Testis (tissue), 2 donors: Measurements from ENCODE around the gene SBSN.

Experiments used
- CTCF ChIP-seq, 3 experiments: fragments of 450-650 bp in 2 of 3; fragments of 200-600 bp in 1 of 3; sonication (generic) in 1 of 3; IDR thresholded peaks; one replicate each; pipeline ENCODE4 v1.5.1; 2016 to 2019; ENCODE audit warnings: antibody characterized with exemption in 3 of 3, mild to moderate bottlenecking in 2 of 3, moderate library complexity in 1 of 3
- POLR2A ChIP-seq: fragments of 450-650 bp; IDR thresholded peaks from one replicate; pipeline ENCODE4 v1.6.1; 2017; ENCODE audit warnings: antibody characterized with exemption, mild to moderate bottlenecking, moderate library complexity

- no peak for TF ChIP-seq CTCF (IDR thresholded peaks at IDR 0.05)
- TF ChIP-seq POLR2A: no peak
Measured at GRCh38 chr19:35546532-35546931, 18.4 kb upstream of the SBSN start.
